GM19328 (cell line): ENCODE measurements around the gene CALML3.

Experiments
- ATAC-seq: cut with Tn5 transposase; IDR thresholded peaks from one replicate; pipeline ENCODE4 v1.9.1; 2021; ENCODE audit warnings: mild to moderate bottlenecking, moderate library complexity; ENCODE audit not compliant: unreplicated experiment

Gene CALML3

GRCh38 chr10:5506246-5506645, 18.5 kb upstream of the CALML3 start:
- no peak for ATAC-seq

GRCh38 chr10:5506751-5507648, 17.8 kb upstream of the CALML3 start:
- ATAC-seq: no peak

GRCh38 chr10:5507649-5508131, 17.1 kb upstream of the CALML3 start:
- ATAC-seq: no peak

GRCh38 chr10:5508161-5508604, 16.6 kb upstream of the CALML3 start:
- no peak for ATAC-seq

- no peak for ATAC-seq
Measured at GRCh38 chr10:5508786-5509185, 16.0 kb upstream of the CALML3 start.

GRCh38 chr10:5509236-5509635, 15.5 kb upstream of the CALML3 start:
- no peak for ATAC-seq

- ATAC-seq: no peak
Measured at GRCh38 chr10:5509691-5510090, 15.1 kb upstream of the CALML3 start.

- ATAC-seq: no peak
Measured at GRCh38 chr10:5510281-5511072, 14.3 kb upstream of the CALML3 start.

GRCh38 chr10:5511231-5511884, 13.4 kb upstream of the CALML3 start:
- ATAC-seq: no peak

- ATAC-seq: no peak
Measured at GRCh38 chr10:5511885-5512280, 12.9 kb upstream of the CALML3 start.

- ATAC-seq: no peak
Measured at GRCh38 chr10:5512331-5512730, 12.4 kb upstream of the CALML3 start.

GRCh38 chr10:5512881-5513612, 11.7 kb upstream of the CALML3 start:
- no peak for ATAC-seq

- ATAC-seq: no peak
Measured at GRCh38 chr10:5514226-5514850, 10.4 kb upstream of the CALML3 start.

GRCh38 chr10:5515948-5516761, 8.6 kb upstream of the CALML3 start:
- ATAC-seq: no peak

GRCh38 chr10:5517546-5517945, 7.2 kb upstream of the CALML3 start:
- ATAC-seq: no peak

GRCh38 chr10:5518143-5518542, 6.6 kb upstream of the CALML3 start:
- ATAC-seq: no peak

GRCh38 chr10:5519054-5519453, 5.7 kb upstream of the CALML3 start:
- ATAC-seq: no peak

- no peak for ATAC-seq
Measured at GRCh38 chr10:5522913-5523560, 1.7 kb upstream of the CALML3 start.
